Gastrocnemius medialis (tissue), 4 donors: ENCODE results near the gene RPL7L1.

Experiments used
- CTCF ChIP-seq, 5 experiments: fragments of 450-650 bp in 3 of 5; fragments of 200-600 bp in 2 of 5; sonication (generic) in 2 of 5; IDR thresholded peaks in 4 of 5; conservative IDR thresholded peaks in 1 of 5; 1 replicate in 4 of 5; 2 replicates in 1 of 5; pipeline ENCODE4 v1.5.1; 2016 to 2019; ENCODE audit warnings: antibody characterized with exemption in 5 of 5, mild to moderate bottlenecking in 3 of 5, moderate library complexity in 3 of 5
- POLR2A ChIP-seq, 2 donors: fragments of 450-650 bp; IDR thresholded peaks; one replicate each; pipeline ENCODE4 v1.6.1; 2017; ENCODE audit warnings: antibody characterized with exemption in 2 of 2, mild to moderate bottlenecking in 2 of 2, moderate library complexity in 2 of 2

GRCh38 chr6:42873313-42873712 lies 6.1 kb upstream of the RPL7L1 start:
- TF ChIP-seq CTCF (IDR thresholded peaks at IDR 0.05 in 4 of 5, conservative IDR thresholded peaks at IDR 0.05 in 1 of 5) (no peak), POLR2A (IDR thresholded peaks at IDR 0.05) (no peak)
